Smooth muscle cell (in vitro differentiated cells): Measurements from ENCODE around the gene DLG2. TPM values are rescaled to one million over a fixed set of nuclear protein-coding genes. Genes with fewer than 3 reads are reported as not detected.

Source experiments
- DNase-seq: peaks from one replicate; lab custom pipeline; 2025; ENCODE audit not compliant: unreplicated experiment; lab: John Stamatoyannopoulos, UW
- H2AFZ ChIP-seq: fragments of 200-600 bp; sonication (generic); 2 replicates; pipeline ENCODE4 v1.6.0; 2016; ENCODE audit warnings: antibody characterized with exemption, low read depth, mild to moderate bottlenecking
- H3F3A ChIP-seq: fragments of 200-600 bp; sonication (generic); 2 replicates; pipeline ENCODE4 v1.6.0; 2017; ENCODE audit warnings: antibody characterized with exemption, low read depth
- H3K27ac ChIP-seq: fragments of 200-600 bp; sonication (generic); 2 replicates; pipeline ENCODE4 v1.5.1; 2016; ENCODE audit warnings: low read depth, mild to moderate bottlenecking
- H3K27me3 ChIP-seq: fragments of 200-600 bp; sonication (generic); 2 replicates; pipeline ENCODE4 v1.6.1; 2016; ENCODE audit warnings: low read depth, mild to moderate bottlenecking
- H3K36me3 ChIP-seq: fragments of 200-600 bp; sonication (generic); 2 replicates; pipeline ENCODE4 v1.5.1; 2016; ENCODE audit warnings: low read depth
- H3K4me1 ChIP-seq: fragments of 200-600 bp; sonication (generic); 2 replicates; pipeline ENCODE4 v1.5.1; 2016; ENCODE audit warnings: low read depth
- H3K4me2 ChIP-seq: fragments of 200-600 bp; sonication (generic); 2 replicates; pipeline ENCODE4 v1.6.0; 2016; ENCODE audit warnings: mild to moderate bottlenecking
- H3K4me3 ChIP-seq: fragments of 200-600 bp; sonication (generic); 2 replicates; pipeline ENCODE4 v1.5.1; 2016; ENCODE audit warnings: mild to moderate bottlenecking
- H3K79me2 ChIP-seq: fragments of 200-600 bp; sonication (generic); 2 replicates; pipeline ENCODE4 v1.6.0; 2016; ENCODE audit warnings: low read depth, mild to moderate bottlenecking
- H3K9ac ChIP-seq: fragments of 200-600 bp; sonication (generic); 2 replicates; pipeline ENCODE4 v1.6.0; 2016; ENCODE audit warnings: low read depth
- H3K9me3 ChIP-seq: fragments of 200-600 bp; sonication (generic); replicated peaks from 2 replicates; pipeline ENCODE4 v1.5.1; 2016; ENCODE audit warnings: low read depth
- H4K20me1 ChIP-seq: fragments of 200-600 bp; sonication (generic); 2 replicates; pipeline ENCODE4 v1.6.0; 2016; ENCODE audit warnings: low read depth
- CTCF ChIP-seq: fragments of 200-600 bp; sonication (generic); IDR thresholded peaks from 2 replicates; pipeline ENCODE4 v1.5.1; 2017; ENCODE audit warnings: borderline replicate concordance, mild to moderate bottlenecking, antibody characterized with exemption; ENCODE audit not compliant: insufficient read depth, poor library complexity, severe bottlenecking
- WGBS: methylation state at CpG from one replicate; pipeline ENCODE4 v1.1.7; 2016; ENCODE audit warnings: low lambda C conversion rate; 5-methylcytosine and 5-hydroxymethylcytosine counted together
- polyA plus RNA-seq: library from polyadenylated mRNA; unstranded; fragments of >200 nt; fragmentation: Nextera tagmentation; extraction: Ambion mirVana; gene quantifications from 2 replicates; pipeline ENCODE4 v1.2.1, GENCODE V29; 2016
- total RNA-seq: library from RNA; depleted of rRNA; stranded (reverse); fragments of >200 nt; gene quantifications from 2 replicates; pipeline ENCODE4 v1.2.3, GENCODE V29; 2014

Gene DLG2
- total and polyA plus RNA-seq, 2 experiments from 2014 or later, result 0.74 to 1.1 TPM

GRCh38 chr11:84234011-84234410 is 1393.1 kb downstream of the DLG2 start:
- WGBS, result 91% methylated on average over 2 of the region's 2 CpGs
- H3K4me3 ChIP-seq, result no peak overlapping the region

GRCh38 chr11:84232511-84232910 is 1394.6 kb downstream of the DLG2 start:
- Histone ChIP-seq H3K9ac (no peak overlapping the region), H3K79me2 (no peaks in the 10 kb centered on the region), H4K20me1 (no peaks in the 10 kb centered on the region), H3F3A (no peaks in the 10 kb centered on the region), H3K27me3 (no peaks in the 10 kb centered on the region), H3K4me3 (no peak overlapping the region), H3K4me2 (no peak overlapping the region), H3K27ac (no peak overlapping the region), H3K4me1 (no peaks in the 10 kb centered on the region), H3K9me3 (no peaks in the 10 kb centered on the region), H2AFZ (no peak overlapping the region), H3K36me3 (no peaks in the 10 kb centered on the region)
- no peak for TF ChIP-seq CTCF
- no peak for DNase-seq

More at GRCh38 chr11:84234011-84234410, 1393.1 kb downstream of the DLG2 start:
- no peaks in the 10 kb centered on the region for H3K79me2 ChIP-seq
- no peak for DNase-seq
- no peaks in the 10 kb centered on the region for H4K20me1 ChIP-seq
- no peak overlapping the region for H3K9ac ChIP-seq
- TF ChIP-seq CTCF, result no peak
- H3K27ac ChIP-seq, result no peak overlapping the region
- no peaks in the 10 kb centered on the region for H3K4me1 ChIP-seq
- H3K27me3 ChIP-seq, result no peaks in the 10 kb centered on the region
- no peak overlapping the region for H3K4me2 ChIP-seq
- no peak overlapping the region for H2AFZ ChIP-seq
- H3K36me3 ChIP-seq, result no peaks in the 10 kb centered on the region
- no peaks in the 10 kb centered on the region for H3K9me3 ChIP-seq
- no peaks in the 10 kb centered on the region for H3F3A ChIP-seq

GRCh38 chr11:84230402-84230801 is 1396.7 kb downstream of the DLG2 start:
- no peak for DNase-seq
- Histone ChIP-seq H3K4me3 (no peak overlapping the region), H3K4me2 (no peak overlapping the region), H3F3A (no peaks in the 10 kb centered on the region), H3K9me3 (no peaks in the 10 kb centered on the region), H4K20me1 (no peaks in the 10 kb centered on the region), H3K4me1 (no peaks in the 10 kb centered on the region), H3K27ac (no peak overlapping the region), H3K27me3 (no peaks in the 10 kb centered on the region), H2AFZ (no peak overlapping the region), H3K36me3 (no peaks in the 10 kb centered on the region), H3K79me2 (no peaks in the 10 kb centered on the region), H3K9ac (no peak overlapping the region)
- TF ChIP-seq CTCF, result no peak
- 98% methylated on average over 3 of the region's 3 CpGs for WGBS

- Histone ChIP-seq H4K20me1 (no peaks in the 10 kb centered on the region), H3K9ac (no peak overlapping the region), H3K4me2 (no peak overlapping the region), H3K36me3 (no peaks in the 10 kb centered on the region), H2AFZ (no peak overlapping the region), H3K4me3 (no peak overlapping the region), H3F3A (no peaks in the 10 kb centered on the region), H3K9me3 (no peaks in the 10 kb centered on the region), H3K27me3 (no peaks in the 10 kb centered on the region), H3K4me1 (no peaks in the 10 kb centered on the region), H3K79me2 (no peaks in the 10 kb centered on the region), H3K27ac (no peak overlapping the region)
- DNase-seq, result no peak
- WGBS, result 82% methylated on average over 3 of the region's 3 CpGs
- TF ChIP-seq CTCF, result no peak
Measured at GRCh38 chr11:84227970-84228665, 1399.0 kb downstream of the DLG2 start.
